B cell (primary cell): Measurements from ENCODE around the gene SYT2.

Experiments used
- EZH2 ChIP-seq: IDR thresholded peaks from 2 replicates; pipeline ENCODE4 v1.6.1; 2012; ENCODE audit warnings: borderline replicate concordance, low read depth, mild to moderate bottlenecking, moderate library complexity, low read length; ENCODE audit not compliant: insufficient read depth, poor library complexity, severe bottlenecking
- TF ChIP-seq, protein P1 (sequence below): fragments of 200-600 bp; IDR thresholded peaks from one replicate; pipeline ENCODE4 v1.8.0; 2022; ENCODE audit warnings: antibody characterized with exemption, mild to moderate bottlenecking

DNA sequence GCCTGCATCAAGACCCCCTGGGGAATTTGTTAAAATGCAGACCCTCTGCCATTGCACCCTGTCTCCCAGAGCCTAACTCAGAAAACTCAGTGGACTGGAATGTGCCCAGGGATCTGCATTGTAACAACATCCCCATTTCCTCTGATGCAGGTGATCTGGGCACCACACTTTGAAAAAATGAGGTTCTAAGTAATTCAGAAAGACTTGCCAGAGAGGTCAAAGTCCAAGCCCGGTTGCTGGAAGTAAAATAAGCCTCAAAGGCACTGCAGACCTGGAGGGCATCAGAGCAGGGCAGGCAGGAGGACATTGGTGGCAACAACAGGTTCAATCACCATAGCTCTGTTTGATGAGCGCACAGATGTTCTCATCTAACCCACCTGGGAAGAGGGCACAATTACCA lies 90.7 kb downstream of the SYT2 start:
- TF ChIP-seq, protein P1, sequence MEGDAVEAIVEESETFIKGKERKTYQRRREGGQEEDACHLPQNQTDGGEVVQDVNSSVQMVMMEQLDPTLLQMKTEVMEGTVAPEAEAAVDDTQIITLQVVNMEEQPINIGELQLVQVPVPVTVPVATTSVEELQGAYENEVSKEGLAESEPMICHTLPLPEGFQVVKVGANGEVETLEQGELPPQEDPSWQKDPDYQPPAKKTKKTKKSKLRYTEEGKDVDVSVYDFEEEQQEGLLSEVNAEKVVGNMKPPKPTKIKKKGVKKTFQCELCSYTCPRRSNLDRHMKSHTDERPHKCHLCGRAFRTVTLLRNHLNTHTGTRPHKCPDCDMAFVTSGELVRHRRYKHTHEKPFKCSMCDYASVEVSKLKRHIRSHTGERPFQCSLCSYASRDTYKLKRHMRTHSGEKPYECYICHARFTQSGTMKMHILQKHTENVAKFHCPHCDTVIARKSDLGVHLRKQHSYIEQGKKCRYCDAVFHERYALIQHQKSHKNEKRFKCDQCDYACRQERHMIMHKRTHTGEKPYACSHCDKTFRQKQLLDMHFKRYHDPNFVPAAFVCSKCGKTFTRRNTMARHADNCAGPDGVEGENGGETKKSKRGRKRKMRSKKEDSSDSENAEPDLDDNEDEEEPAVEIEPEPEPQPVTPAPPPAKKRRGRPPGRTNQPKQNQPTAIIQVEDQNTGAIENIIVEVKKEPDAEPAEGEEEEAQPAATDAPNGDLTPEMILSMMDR: no peak
- TF ChIP-seq EZH2: no peak
